DMS53 treated with DMSO at 0.1 percent for 48 hours (cell line): Measurements from ENCODE around the gene HBA2.
A peak's percentile ranks its signal among the peaks of the same experiment; 100 is the strongest.
"Not testable (repeated sequence)": the region's sequence is repeated elsewhere in the genome, so short reads cannot be mapped to it uniquely, and the experiment has no call there.

Experiments
- DNase-seq: peaks from one replicate; lab custom pipeline; 2025; ENCODE audit not compliant: unreplicated experiment; lab: John Stamatoyannopoulos, UW

Gene HBA2

DNA sequence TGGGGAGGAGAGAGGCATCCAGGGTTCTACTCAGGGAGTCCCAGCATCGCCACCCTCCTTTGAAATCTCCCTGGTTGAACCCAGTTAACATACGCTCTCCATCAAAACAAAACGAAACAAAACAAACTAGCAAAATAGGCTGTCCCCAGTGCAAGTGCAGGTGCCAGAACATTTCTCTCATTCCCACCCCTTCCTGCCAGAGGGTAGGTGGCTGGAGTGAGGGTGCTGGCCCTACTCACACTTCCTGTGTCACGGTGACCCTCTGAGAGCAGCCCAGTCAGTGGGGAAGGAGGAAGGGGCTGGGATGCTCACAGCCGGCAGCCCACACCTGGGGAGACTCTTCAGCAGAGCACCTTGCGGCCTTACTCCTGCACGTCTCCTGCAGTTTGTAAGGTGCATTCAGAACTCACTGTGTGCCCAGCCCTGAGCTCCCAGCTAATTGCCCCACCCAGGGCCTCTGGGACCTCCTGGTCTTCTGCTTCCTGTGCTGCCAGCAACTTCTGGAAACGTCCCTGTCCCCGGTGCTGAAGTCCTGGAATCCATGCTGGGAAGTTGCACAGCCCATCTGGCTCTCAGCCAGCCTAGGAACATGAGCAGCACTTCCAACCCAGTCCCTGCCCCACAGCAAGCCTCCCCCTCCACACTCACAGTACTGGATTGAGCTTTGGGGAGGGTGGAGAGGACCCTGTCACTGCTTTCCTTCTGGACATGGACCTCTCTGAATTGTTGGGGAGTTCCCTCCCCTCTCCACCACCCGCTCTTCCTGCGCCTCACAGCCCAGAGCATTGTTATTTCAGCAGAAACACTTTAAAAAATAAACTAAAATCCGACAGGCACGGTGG lies 1.5 kb downstream of the HBA2 start:
- DNase-seq, result not testable (repeated sequence)

DNA sequence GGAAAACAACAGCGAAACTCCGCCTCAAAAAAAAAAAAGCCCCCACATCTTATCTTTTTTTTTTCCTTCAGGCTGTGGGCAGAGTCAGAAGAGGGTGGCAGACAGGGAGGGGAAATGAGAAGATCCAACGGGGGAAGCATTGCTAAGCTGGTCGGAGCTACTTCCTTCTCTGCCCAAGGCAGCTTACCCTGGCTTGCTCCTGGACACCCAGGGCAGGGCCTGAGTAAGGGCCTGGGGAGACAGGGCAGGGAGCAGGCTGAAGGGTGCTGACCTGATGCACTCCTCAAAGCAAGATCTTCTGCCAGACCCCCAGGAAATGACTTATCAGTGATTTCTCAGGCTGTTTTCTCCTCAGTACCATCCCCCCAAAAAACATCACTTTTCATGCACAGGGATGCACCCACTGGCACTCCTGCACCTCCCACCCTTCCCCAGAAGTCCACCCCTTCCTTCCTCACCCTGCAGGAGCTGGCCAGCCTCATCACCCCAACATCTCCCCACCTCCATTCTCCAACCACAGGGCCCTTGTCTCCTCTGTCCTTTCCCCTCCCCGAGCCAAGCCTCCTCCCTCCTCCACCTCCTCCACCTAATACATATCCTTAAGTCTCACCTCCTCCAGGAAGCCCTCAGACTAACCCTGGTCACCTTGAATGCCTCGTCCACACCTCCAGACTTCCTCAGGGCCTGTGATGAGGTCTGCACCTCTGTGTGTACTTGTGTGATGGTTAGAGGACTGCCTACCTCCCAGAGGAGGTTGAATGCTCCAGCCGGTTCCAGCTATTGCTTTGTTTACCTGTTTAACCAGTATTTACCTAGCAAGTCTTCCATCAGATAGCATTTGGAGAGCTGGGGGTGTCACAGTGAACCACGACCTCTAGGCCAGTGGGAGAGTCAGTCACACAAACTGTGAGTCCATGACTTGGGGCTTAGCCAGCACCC lies 2.6 kb downstream of the HBA2 start:
- no peak for DNase-seq

DNA sequence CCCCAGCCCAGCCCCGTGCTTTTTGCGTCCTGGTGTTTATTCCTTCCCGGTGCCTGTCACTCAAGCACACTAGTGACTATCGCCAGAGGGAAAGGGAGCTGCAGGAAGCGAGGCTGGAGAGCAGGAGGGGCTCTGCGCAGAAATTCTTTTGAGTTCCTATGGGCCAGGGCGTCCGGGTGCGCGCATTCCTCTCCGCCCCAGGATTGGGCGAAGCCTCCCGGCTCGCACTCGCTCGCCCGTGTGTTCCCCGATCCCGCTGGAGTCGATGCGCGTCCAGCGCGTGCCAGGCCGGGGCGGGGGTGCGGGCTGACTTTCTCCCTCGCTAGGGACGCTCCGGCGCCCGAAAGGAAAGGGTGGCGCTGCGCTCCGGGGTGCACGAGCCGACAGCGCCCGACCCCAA lies 3.3 kb downstream of the HBA2 start:
- DNase-seq, result not testable (repeated sequence)

DNA sequence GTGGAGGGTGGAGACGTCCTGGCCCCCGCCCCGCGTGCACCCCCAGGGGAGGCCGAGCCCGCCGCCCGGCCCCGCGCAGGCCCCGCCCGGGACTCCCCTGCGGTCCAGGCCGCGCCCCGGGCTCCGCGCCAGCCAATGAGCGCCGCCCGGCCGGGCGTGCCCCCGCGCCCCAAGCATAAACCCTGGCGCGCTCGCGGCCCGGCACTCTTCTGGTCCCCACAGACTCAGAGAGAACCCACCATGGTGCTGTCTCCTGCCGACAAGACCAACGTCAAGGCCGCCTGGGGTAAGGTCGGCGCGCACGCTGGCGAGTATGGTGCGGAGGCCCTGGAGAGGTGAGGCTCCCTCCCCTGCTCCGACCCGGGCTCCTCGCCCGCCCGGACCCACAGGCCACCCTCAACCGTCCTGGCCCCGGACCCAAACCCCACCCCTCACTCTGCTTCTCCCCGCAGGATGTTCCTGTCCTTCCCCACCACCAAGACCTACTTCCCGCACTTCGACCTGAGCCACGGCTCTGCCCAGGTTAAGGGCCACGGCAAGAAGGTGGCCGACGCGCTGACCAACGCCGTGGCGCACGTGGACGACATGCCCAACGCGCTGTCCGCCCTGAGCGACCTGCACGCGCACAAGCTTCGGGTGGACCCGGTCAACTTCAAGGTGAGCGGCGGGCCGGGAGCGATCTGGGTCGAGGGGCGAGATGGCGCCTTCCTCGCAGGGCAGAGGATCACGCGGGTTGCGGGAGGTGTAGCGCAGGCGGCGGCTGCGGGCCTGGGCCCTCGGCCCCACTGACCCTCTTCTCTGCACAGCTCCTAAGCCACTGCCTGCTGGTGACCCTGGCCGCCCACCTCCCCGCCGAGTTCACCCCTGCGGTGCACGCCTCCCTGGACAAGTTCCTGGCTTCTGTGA lies 4.1 kb downstream of the HBA2 start, which contains the start of gene HBA1:
TSS of gene HBA1 (plus strand) at position 204 of the 906 bp plus-strand sequence. CDS start at position 241, 37 bp downstream.
- DNase-seq, result not testable (repeated sequence)

DNA sequence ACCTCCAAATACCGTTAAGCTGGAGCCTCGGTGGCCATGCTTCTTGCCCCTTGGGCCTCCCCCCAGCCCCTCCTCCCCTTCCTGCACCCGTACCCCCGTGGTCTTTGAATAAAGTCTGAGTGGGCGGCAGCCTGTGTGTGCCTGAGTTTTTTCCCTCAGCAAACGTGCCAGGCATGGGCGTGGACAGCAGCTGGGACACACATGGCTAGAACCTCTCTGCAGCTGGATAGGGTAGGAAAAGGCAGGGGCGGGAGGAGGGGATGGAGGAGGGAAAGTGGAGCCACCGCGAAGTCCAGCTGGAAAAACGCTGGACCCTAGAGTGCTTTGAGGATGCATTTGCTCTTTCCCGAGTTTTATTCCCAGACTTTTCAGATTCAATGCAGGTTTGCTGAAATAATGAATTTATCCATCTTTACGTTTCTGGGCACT lies 4.7 kb downstream of the HBA2 start:
- peak; percentile 96 for DNase-seq

DNA sequence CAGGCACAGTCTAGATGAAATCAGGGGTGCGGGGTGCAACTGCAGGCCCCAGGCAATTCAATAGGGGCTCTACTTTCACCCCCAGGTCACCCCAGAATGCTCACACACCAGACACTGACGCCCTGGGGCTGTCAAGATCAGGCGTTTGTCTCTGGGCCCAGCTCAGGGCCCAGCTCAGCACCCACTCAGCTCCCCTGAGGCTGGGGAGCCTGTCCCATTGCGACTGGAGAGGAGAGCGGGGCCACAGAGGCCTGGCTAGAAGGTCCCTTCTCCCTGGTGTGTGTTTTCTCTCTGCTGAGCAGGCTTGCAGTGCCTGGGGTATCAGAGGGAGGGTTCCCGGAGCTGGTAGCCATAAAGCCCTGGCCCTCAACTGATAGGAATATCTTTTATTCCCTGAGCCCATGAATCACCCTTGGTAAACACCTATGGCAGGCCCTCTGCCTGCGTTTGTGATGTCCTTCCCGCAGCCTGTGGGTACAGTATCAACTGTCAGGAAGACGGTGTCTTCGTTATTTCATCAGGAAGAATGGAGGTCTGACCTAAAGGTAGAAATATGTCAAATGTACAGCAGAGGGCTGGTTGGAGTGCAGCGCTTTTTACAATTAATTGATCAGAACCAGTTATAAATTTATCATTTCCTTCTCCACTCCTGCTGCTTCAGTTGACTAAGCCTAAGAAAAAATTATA lies 5.4 kb downstream of the HBA2 start:
- DNase-seq, result peak; percentile 6

DNA sequence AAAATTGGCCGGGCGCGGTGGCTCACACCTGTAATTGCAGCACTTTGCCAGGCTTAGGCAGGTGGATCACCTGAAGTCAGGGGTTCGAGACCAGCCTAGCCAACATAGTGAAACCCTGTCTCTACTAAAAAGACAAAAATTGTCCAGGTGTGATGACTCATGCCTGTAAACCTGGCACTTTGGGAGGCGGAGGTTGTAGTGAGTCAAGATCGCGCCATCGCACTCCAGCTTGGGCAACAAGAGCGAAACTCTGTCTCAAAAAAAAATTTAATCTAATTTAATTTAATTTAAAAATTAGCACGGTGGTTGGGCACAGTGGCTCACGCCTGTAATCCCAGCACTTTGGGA lies 6.0 kb downstream of the HBA2 start:
- no peak for DNase-seq

DNA sequence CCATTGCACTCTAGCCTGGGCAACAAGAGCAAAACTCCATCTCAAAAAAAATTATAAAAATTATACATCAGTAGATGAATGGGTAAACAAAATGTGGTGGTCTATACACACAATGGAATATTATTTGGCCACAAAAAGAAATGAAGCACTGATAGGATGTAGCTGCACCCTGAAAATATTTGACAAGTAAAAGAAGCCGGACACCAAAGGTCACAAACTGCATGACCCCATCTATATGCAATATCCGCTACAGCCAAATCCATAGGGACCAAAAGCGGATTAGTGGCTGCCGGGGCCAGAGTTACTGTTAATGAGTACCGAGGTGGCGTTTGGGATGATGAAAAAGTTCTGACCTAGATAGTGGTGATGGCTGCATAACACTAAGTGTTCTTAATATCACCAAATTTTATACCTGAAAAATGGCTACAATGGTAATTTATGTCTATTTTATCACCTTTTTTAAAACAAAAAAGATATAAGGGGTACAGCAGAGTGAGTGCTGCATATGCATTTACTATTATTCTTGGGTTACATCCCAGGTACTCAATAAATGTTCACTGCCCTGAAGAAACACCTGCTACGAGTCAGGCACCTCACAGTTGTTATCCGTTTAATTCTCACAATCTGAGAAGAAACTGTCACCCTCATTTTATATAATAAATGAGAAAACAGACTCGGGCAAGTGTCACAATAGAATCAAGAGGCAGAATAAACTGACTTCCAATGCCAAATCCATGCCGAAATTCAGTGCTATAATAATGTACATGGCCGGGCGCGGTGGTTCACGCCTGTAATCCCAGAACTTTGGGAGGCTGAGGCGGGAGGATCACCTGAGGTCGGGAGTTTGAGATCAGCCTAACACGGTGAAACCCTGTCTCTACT lies 6.8 kb downstream of the HBA2 start:
- no peak for DNase-seq

DNA sequence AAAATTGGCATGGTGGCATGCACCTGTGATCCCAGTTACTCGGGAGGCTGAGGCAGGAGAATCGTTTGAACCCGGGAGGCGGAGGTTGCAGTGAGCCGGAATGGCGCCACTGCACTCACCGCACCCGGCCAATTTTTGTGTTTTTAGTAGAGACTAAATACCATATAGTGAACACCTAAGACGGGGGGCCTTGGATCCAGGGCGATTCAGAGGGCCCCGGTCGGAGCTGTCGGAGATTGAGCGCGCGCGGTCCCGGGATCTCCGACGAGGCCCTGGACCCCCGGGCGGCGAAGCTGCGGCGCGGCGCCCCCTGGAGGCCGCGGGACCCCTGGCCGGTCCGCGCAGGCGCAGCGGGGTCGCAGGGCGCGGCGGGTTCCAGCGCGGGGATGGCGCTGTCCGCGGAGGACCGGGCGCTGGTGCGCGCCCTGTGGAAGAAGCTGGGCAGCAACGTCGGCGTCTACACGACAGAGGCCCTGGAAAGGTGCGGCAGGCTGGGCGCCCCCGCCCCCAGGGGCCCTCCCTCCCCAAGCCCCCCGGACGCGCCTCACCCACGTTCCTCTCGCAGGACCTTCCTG lies 7.5 kb downstream of the HBA2 start, which contains the start of gene HBQ1:
TSS of gene HBQ1 (plus strand) at position 359 of the 575 bp plus-strand sequence. CDS start at position 387, 28 bp downstream.
- DNase-seq, result no peak

DNA sequence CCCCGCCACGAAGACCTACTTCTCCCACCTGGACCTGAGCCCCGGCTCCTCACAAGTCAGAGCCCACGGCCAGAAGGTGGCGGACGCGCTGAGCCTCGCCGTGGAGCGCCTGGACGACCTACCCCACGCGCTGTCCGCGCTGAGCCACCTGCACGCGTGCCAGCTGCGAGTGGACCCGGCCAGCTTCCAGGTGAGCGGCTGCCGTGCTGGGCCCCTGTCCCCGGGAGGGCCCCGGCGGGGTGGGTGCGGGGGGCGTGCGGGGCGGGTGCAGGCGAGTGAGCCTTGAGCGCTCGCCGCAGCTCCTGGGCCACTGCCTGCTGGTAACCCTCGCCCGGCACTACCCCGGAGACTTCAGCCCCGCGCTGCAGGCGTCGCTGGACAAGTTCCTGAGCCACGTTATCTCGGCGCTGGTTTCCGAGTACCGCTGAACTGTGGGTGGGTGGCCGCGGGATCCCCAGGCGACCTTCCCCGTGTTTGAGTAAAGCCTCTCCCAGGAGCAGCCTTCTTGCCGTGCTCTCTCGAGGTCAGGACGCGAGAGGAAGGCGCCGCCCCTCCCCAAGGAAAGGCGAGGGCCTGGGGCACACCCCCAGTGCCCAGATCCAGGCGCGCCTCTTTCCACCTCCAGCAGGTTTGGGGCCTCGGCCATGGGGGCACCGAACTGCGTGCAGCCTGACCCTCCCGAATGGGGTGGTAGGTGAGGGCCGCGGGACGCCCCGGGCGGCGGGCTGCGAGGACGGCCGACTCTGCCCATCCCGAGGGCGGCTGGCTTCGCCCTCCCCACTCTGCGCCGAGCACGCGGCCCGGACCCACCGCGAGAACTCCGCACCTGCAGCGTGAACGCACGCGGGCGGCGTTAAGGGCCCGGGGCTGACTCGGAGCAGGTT lies 8.2 kb downstream of the HBA2 start:
- DNase-seq, result peak; percentile 33

DNA sequence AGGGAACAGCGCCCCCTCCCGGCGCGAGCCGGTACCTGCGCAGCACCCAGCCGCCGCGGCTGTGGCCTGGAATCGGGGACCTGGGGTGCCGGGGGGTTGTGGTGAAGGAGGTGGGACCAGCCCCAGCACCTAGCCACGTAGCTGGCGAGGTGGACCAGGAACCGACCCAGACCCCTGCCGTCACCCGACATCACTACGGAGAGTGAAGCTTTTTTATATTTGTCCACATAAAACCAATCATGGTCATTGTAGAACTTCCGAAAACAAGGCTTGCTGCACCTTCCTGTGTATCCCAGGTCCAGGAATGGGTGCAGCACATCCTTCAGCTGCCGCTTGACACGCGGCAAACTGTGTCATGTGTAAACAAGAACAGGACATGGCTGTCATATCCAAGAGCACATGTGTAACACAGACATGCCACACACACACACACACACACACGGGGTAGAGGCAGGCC lies 8.9 kb downstream of the HBA2 start:
- DNase-seq, result no peak

DNA sequence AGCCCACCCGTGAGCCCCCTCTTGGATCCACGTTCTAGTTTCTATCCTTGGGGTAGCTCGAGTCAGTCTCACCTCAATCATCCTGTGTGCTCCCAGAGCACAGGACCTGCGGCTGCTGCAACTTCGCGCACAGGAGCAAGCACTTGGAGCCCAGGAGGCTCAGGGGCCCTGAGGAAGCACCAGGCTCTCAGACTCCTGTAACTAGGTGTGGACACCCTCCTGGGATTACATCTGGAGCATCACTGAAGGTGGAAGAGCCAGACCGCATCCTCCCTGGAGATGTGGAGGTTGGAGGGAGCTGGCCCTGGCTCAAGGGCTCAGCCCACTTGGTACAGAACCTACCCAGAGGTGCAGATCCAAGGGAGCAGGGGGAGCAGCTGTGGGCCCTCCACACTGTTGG lies 10.3 kb downstream of the HBA2 start:
- no peak for DNase-seq

DNA sequence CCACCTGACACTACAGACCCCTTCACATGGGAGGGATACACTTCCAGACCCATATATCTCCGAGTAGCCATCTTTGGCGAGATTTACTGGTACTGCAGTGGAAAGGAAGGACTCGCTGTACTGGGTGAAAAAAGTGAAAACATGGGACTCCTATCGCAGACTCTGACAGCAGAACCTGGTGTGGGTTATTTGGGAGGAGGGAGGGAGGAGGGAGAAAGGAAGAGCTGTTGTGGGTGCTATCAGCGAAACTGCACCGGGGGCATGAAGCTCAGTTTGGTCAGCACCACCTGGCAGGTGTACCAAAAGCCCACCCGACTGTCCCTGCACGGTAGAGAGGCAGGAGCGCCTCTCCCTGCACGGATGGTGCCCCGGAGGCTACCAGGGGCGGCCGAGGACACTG lies 12.5 kb downstream of the HBA2 start:
- no peak for DNase-seq

DNA sequence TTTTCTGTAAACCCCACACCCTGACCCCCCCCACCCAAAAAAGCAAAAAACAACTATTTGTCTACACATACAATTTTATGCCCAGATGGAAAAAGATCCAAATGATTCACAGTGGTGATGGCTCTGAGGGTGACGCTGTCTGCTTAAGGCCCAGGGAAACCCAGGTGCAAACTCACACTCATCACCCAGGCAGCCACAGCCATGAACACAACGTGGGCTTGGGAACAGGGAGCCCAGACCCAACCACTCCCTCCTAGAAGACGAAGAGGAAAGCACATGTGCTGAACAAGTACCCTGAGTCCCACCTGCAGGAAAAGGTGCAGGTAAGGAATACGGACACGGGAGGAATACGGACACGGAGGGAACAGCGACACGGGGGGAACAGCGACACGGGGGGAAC lies 13.0 kb downstream of the HBA2 start:
- DNase-seq, result no peak

DNA sequence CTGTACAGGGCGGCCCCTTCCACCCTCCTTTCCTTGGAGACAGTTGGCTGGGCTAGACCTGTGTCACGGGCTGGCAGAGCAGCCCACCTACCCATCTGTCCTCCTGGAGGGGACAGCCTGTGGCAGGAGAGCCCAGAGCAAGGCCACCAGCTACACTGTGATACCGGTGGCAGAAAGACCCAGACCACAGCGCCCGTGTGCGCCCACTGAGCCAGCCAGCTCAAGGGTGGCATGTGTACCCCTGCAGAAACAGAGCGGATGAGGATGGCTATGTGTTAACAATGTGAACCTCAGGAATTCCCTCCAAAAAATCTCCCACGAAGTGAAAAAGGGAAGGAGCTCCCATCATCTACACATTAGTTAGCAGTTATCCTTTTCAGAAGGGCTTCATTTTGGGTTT lies 14.7 kb downstream of the HBA2 start:
- DNase-seq, result no peak

DNA sequence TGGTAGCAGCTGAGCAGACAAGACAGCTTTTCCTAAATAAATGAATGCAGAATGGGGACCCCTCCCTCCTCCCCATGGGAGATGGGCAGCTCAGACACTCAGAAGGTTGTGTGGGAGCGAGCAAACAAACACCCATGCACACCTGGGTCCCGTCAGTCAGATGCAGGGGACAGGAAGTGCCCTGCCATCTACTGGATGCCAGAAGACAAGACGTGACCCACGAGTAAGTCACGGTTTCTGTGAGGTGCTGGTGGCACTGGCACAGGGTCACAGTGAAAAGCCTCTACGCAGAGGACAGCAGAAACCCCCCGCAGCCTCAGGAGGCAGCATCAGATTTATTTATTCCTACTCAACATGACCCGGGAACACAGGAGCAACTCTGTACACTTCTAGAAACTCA lies 16.0 kb downstream of the HBA2 start:
- no peak for DNase-seq

DNA sequence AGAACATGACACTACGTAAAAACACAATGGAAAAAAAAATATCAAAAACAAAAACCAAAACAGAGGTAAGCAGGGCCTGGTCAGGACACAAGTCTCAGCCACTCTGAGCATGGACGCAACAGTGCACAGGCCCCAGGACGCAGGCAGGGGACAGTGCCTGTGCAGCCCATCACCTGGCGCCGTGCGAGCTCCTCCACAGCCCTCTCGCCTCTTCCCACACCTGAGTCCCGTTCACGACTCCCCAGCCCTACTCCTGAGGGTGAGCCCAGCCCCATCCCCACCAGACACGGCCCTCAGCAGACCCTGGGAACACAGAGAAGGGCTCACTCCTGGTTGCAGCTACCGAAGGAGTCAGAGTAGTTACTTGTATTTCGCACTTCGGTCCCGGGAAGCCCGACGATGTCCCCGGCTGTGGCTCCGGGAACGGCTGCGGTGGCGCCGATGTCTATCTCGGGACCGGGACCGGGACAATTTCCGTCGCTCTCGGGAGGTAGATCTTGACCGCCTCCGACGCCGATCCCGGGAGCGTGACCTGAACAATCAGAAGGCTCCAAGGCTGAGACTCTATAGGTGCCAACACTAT lies 17.0 kb downstream of the HBA2 start:
- no peak for DNase-seq
